Kidney (tissue), 14 donors: Measurements from ENCODE around the gene ELAC1. TPM values are rescaled to one million over a fixed set of nuclear protein-coding genes. Genes with fewer than 3 reads are reported as not detected.

Experiments used
- DNase-seq, 5 donors: peaks; one replicate each; pipeline ENCODE4 v3.0.0-alpha.2; 2013 to 2020
- FAIRE-seq: peaks from 2 replicates; lab custom pipeline; 2012; peaks lifted over from hg19 to GRCh38; lab: Jason Lieb, UNC
- H3K27ac ChIP-seq, 2 donors: one replicate each; pipeline ENCODE4 v1.7.0; 2013; ENCODE audit warnings: low read depth in 2 of 2, low read length in 2 of 2, inconsistent platforms in 1 of 2
- H3K27me3 ChIP-seq: one replicate; pipeline ENCODE4 v1.7.1; 2013; ENCODE audit warnings: low read length, inconsistent platforms; ENCODE audit not compliant: control insufficient read depth, insufficient read depth
- H3K36me3 ChIP-seq, 3 donors: one replicate each; pipeline versions ENCODE4 v1.7.0 to v1.7.1; 2013; ENCODE audit warnings: low read length in 3 of 3, control low read depth in 1 of 3, inconsistent platforms in 1 of 3; ENCODE audit not compliant: insufficient read depth in 3 of 3, control insufficient read depth in 2 of 3
- H3K4me1 ChIP-seq, 3 donors: one replicate each; pipeline versions ENCODE4 v1.7.0 to v1.7.1; 2013; ENCODE audit warnings: low read length in 3 of 3, inconsistent platforms in 1 of 3, low read depth in 1 of 3; ENCODE audit not compliant: control insufficient read depth in 2 of 3, insufficient read depth in 2 of 3
- H3K4me3 ChIP-seq, 3 donors: one replicate each; pipeline versions ENCODE4 v1.7.0 to v1.8.1; 2013; ENCODE audit warnings: low read length in 3 of 3, control low read depth in 1 of 3, inconsistent platforms in 1 of 3
- H3K9ac ChIP-seq, 3 donors: one replicate each; pipeline versions ENCODE4 v1.7.0 to v1.7.1; 2013; ENCODE audit warnings: low read length in 3 of 3, control low read depth in 1 of 3, inconsistent platforms in 1 of 3
- H3K9me3 ChIP-seq, 3 donors: one replicate each; pipeline versions ENCODE4 v1.7.0 to v1.7.1; 2013; ENCODE audit warnings: low read length in 3 of 3, control low read depth in 1 of 3, inconsistent platforms in 1 of 3; ENCODE audit not compliant: control insufficient read depth in 2 of 3, insufficient read depth in 1 of 3
- intact Hi-C: fragments of 100-400 bp; cut with DNase I; formaldehyde crosslinking; loops from one replicate; pipeline ENCODE4 v1.11.1; 2022
- polyA plus RNA-seq: library from polyadenylated mRNA; stranded (reverse); fragments of 350-450 nt; fragmentation: Illumina TruSeq; extraction: RNeasy Lipid Tissue Mini Kit (QIAGEN cat#74804); gene quantifications from one replicate; pipeline ENCODE4 v1.2.3, GENCODE V29; 2014; ENCODE audit warnings: low read depth, low replicate concordance; ENCODE audit not compliant: insufficient read depth
- total RNA-seq: library from RNA; stranded (reverse); fragmentation: NEBNext Ultra II Directional; extraction: Animal tissue kit (Norgen Biotek cat#: 25700); gene quantifications from one replicate; pipeline ENCODE4 v1.2.1, GENCODE V29; 2021
- TF ChIP-seq, protein P1 (sequence below): IDR thresholded peaks from 3 replicates; pipeline ENCODE4 v1.5.1; 2012; ENCODE audit warnings: mild to moderate bottlenecking, moderate library complexity, borderline replicate concordance; ENCODE audit not compliant: insufficient read depth; ENCODE audit errors: extremely low read depth
- donor health status: control.
- donor health status: control.
- donor health status: control.
- donor health status: control.
- donor health status: control.
- donor health status: DM: yes; HTN: yes; CAD: no.
- donor health status: Normal renal cell carcinoma (clear cell type).

ELAC1 gene
- total and polyA plus RNA-seq, 2 donors from 2014 or later = 11.7 to 14.8 TPM

GRCh38 chr18:51013259-51013658 lies 45.4 kb downstream of the ELAC1 start:
- Histone ChIP-seq H3K36me3 (no peaks in the 10 kb centered on the region), H3K9ac (no peak overlapping the region), H3K27me3 (no peaks in the 10 kb centered on the region), H3K4me3 (no peak overlapping the region), H3K9me3 (no peaks in the 10 kb centered on the region), H3K4me1 (no peaks in the 10 kb centered on the region), H3K27ac (no peak overlapping the region)
- no peak for FAIRE-seq
- TF ChIP-seq, protein P1, sequence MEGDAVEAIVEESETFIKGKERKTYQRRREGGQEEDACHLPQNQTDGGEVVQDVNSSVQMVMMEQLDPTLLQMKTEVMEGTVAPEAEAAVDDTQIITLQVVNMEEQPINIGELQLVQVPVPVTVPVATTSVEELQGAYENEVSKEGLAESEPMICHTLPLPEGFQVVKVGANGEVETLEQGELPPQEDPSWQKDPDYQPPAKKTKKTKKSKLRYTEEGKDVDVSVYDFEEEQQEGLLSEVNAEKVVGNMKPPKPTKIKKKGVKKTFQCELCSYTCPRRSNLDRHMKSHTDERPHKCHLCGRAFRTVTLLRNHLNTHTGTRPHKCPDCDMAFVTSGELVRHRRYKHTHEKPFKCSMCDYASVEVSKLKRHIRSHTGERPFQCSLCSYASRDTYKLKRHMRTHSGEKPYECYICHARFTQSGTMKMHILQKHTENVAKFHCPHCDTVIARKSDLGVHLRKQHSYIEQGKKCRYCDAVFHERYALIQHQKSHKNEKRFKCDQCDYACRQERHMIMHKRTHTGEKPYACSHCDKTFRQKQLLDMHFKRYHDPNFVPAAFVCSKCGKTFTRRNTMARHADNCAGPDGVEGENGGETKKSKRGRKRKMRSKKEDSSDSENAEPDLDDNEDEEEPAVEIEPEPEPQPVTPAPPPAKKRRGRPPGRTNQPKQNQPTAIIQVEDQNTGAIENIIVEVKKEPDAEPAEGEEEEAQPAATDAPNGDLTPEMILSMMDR = no peak
- no peak for DNase-seq
- intact Hi-C loops = no loop called here

DNA sequence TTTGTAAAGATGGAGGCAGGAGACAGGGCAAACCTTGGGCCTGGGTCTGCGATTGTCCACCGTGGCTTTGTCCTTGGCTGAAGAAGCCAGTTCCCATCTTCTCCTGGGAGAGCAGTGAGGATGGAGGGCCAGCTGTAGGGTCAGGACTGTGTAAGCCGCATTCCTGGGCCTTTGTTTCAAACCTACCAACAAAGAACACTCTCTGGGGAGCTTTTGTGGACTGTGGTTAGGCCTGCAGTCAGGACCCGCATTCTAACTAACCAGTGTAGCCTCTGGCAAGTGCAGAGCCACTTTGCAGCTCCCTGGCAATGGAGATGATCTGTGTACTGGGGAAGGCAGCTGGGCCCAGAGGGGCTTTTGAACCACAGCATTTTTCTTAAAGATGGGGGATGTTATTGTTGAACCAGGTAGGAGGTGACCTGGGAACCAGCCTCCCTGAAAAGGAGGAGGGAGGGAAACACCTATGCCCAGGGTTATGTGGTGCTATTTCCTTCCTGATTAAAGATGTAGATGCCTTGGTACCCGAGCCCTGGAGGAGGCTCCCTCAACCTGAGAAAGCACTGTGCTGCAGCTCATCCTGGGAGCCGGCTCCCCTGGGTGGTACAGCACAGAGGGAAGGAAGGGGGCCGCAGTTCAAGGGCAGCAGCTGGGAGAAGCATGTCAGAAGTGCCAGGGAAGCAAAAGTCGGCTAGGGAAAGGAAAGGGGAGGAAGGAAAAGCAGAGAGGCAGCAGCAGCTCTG lies 49.5 kb downstream of the ELAC1 start:
- DNase-seq (no peak), FAIRE-seq (no peak)
- TF ChIP-seq, protein P1 = no peak

DNA sequence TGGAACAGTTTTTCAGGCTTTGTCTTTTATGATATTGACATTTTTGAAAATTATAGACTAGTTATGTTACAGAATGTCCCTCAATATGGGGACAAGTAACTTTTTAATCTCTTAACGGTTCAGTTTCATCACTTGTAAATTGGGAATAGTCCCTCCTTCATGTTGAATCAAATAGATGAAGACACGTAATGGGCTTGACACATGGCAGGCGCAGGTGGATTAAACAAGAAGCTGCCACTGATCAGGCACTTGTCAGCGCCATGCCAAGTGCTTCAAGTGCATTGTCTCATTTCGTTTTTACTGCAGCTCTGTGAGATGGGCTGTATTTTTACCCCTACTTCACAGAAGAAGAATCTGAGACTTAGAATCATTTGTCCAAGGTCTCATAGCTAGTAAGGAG lies 52.7 kb downstream of the ELAC1 start:
- TF ChIP-seq, protein P1 = no peak
- DNase-seq (no peak), FAIRE-seq (no peak)
- no peak overlapping the region for H3K4me3 ChIP-seq
- no peaks in the 10 kb centered on the region for H3K27me3 ChIP-seq
- no peak overlapping the region for H3K9ac ChIP-seq
- no peaks in the 10 kb centered on the region for H3K4me1 ChIP-seq
- H3K36me3 ChIP-seq = no peaks in the 10 kb centered on the region
- no peak overlapping the region for H3K27ac ChIP-seq
- intact Hi-C loops = no loop called here
- no peaks in the 10 kb centered on the region for H3K9me3 ChIP-seq

More for the DNA sequence above, 49.5 kb downstream of the ELAC1 start:
- no peaks in the 10 kb centered on the region for H3K36me3 ChIP-seq
- H3K9me3 ChIP-seq = no peaks in the 10 kb centered on the region
- H3K27me3 ChIP-seq = no peaks in the 10 kb centered on the region
- no peak overlapping the region for H3K27ac ChIP-seq
- intact Hi-C loops = no loop called here
- H3K9ac ChIP-seq = no peak overlapping the region
- no peaks in the 10 kb centered on the region for H3K4me1 ChIP-seq
- no peak overlapping the region for H3K4me3 ChIP-seq
